HL-60 (cell line): Measurements from ENCODE around the gene POU3F4.
A peak's percentile ranks its signal among the peaks of the same experiment; 100 is the strongest.

Experiments
- DNase-seq, 2 experiments: peaks; one replicate each; pipeline ENCODE4 v3.0.0-alpha.2; 2010 to 2020; ENCODE audit warnings: low read depth in 1 of 2, low spot score in 1 of 2
- H3K27ac ChIP-seq: fragments of 250-450 bp; sonication (Bioruptor Pico); replicated peaks from 2 replicates; pipeline ENCODE4 v1.5.1; 2020; ENCODE audit warnings: mild to moderate bottlenecking, moderate library complexity
- H3K27me3 ChIP-seq: fragments of 250-450 bp; sonication (Bioruptor Pico); 2 replicates; pipeline ENCODE4 v1.5.1; 2021; ENCODE audit warnings: mild to moderate bottlenecking, moderate library complexity; ENCODE audit not compliant: insufficient read depth, poor library complexity, severe bottlenecking
- H3K4me3 ChIP-seq: replicated peaks from 2 replicates; pipeline ENCODE4 v1.5.1; 2011; ENCODE audit warnings: mild to moderate bottlenecking, control low read depth, low read length; ENCODE audit not compliant: insufficient read depth
- CTCF ChIP-seq: IDR thresholded peaks from one replicate; pipeline ENCODE4 v1.5.1; 2011; ENCODE audit warnings: low read length, control low read depth, inconsistent platforms; ENCODE audit not compliant: insufficient read depth
- GABPA ChIP-seq: IDR thresholded peaks from 2 replicates; pipeline ENCODE4 v1.6.1; 2012; ENCODE audit warnings: low read depth
- POLR2AphosphoS5 ChIP-seq: IDR thresholded peaks from 2 replicates; pipeline ENCODE4 v1.6.1; 2012; ENCODE audit warnings: low read depth
- SPI1 ChIP-seq: IDR thresholded peaks from 2 replicates; pipeline ENCODE4 v1.6.1; 2012; ENCODE audit warnings: low read depth, mild to moderate bottlenecking, borderline replicate concordance
- long read RNA-seq: library from polyadenylated mRNA; unstranded; transcript quantifications from one replicate; pipeline ENCODE4 v2.0.0, GENCODE V29; 2020
- TF ChIP-seq, protein P1 (sequence below): IDR thresholded peaks from 2 replicates; pipeline ENCODE4 v1.6.1; 2012; ENCODE audit warnings: low read depth; ENCODE audit not compliant: insufficient replicate concordance

Gene POU3F4
- long read RNA-seq = 0 reads

- H3K27me3 ChIP-seq = peaks cover 6% of the 10 kb centered on the region
- no peak within 1 kb of the TSS for H3K27ac ChIP-seq
- no peak for DNase-seq
- no peak for TF ChIP-seq SPI1
- TF ChIP-seq CTCF = no peak
- no peak for TF ChIP-seq GABPA
- TF ChIP-seq, protein P1, sequence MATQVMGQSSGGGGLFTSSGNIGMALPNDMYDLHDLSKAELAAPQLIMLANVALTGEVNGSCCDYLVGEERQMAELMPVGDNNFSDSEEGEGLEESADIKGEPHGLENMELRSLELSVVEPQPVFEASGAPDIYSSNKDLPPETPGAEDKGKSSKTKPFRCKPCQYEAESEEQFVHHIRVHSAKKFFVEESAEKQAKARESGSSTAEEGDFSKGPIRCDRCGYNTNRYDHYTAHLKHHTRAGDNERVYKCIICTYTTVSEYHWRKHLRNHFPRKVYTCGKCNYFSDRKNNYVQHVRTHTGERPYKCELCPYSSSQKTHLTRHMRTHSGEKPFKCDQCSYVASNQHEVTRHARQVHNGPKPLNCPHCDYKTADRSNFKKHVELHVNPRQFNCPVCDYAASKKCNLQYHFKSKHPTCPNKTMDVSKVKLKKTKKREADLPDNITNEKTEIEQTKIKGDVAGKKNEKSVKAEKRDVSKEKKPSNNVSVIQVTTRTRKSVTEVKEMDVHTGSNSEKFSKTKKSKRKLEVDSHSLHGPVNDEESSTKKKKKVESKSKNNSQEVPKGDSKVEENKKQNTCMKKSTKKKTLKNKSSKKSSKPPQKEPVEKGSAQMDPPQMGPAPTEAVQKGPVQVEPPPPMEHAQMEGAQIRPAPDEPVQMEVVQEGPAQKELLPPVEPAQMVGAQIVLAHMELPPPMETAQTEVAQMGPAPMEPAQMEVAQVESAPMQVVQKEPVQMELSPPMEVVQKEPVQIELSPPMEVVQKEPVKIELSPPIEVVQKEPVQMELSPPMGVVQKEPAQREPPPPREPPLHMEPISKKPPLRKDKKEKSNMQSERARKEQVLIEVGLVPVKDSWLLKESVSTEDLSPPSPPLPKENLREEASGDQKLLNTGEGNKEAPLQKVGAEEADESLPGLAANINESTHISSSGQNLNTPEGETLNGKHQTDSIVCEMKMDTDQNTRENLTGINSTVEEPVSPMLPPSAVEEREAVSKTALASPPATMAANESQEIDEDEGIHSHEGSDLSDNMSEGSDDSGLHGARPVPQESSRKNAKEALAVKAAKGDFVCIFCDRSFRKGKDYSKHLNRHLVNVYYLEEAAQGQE = no peak
- no peak for TF ChIP-seq POLR2AphosphoS5
- no peak within 1 kb of the TSS for H3K4me3 ChIP-seq
These were observed at the start of gene POU3F4 for GRCh38 chrX:83508006-83508405. Gene POU3F4 (plus strand): TSS chrX:83508290. CDS start chrX:83508325, 35 bp downstream.

DNA sequence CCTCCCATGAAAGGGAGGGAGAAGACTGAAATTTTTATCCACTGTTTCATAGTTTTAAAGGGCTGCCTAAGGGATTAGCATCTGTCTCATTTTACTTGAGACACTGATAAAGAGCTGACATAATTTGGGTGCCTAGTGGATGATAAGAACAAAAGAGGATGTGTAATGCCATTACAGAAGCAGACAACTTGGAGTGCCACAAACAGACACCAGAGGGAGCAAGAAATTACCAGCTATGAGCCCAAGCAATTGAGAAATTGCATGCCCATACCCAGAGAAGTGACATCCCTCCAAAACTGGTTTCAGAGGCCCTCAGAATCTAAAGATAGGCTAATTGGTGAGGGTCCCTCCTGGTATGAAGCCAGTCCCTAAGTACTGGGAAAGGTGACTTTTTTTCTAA, 38.5 kb upstream of the POU3F4 start:
- no peak overlapping the region for H3K4me3 ChIP-seq
- no peaks in the 10 kb centered on the region for H3K27me3 ChIP-seq
- TF ChIP-seq, protein P1 = no peak
- TF ChIP-seq CTCF (peak; percentile 33), SPI1 (peak; percentile 29; the same call in 1 of the 2 replicates)
- no peak overlapping the region for H3K27ac ChIP-seq
- peak; percentile 0 to 35 for DNase-seq

DNA sequence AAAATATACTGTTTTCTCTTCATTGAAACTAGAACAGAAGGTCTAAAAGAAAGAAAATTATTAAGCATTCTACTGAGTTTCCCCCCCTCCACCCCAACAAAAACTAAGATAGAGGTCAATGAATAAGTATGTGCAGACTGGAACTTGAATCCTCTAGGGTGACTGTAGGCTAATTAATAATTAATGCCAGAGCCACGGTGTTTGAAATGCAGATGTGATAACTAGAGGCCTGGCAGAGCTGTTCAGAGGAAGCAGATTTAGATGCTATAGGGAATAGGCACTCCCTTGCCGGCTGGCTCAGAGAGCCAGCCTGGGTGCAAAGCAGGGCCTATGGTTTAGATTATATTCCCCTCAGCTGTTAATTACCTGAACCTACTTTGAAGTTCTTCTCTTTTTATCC, 12.2 kb upstream of the POU3F4 start:
- no peak overlapping the region for H3K4me3 ChIP-seq
- DNase-seq = no peak
- no peak overlapping the region for H3K27ac ChIP-seq
- TF ChIP-seq POLR2AphosphoS5 (no peak), SPI1 (no peak), CTCF (no peak)
- TF ChIP-seq, protein P1 = no peak
- H3K27me3 ChIP-seq = no peaks in the 10 kb centered on the region
